NT2/D1 (cell line): ENCODE results near the gene DRG1.

Experiments used
- YY1 ChIP-seq: IDR thresholded peaks from 2 replicates; pipeline ENCODE4 v1.6.1; 2011; ENCODE audit not compliant: insufficient read length, insufficient read depth
- ZNF274 ChIP-seq: IDR thresholded peaks from 2 replicates; pipeline ENCODE4 v1.6.1; 2011; ENCODE audit warnings: mild to moderate bottlenecking, low read depth, low read length

DNA sequence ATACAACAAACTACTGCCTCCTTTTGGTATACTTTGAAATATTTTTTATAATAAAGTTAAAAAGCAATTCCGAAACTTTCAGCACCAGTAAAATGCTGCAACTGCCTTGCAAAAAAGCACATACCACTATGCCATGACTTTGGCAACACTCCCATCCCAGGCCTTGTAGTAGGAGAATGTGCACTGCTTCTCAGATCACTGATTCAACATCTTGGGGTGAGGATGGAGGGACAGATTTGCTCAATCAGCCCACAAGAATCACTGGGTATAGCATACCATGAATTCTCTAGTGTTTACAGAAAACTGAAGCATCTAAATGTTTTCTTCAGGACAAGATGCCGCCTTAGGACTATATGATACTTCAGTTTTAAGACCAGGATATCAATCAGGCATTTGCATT is 75.3 kb downstream of the DRG1 start:
- no peak for TF ChIP-seq ZNF274
- no peak for TF ChIP-seq YY1
